Liver (tissue), 9 donors: ENCODE results near the gene GOSR1. TPM values are rescaled to one million over a fixed set of nuclear protein-coding genes. Genes with fewer than 3 reads are reported as not detected.

ENCODE experiments used
- DNase-seq: peaks from one replicate; pipeline ENCODE4 v3.0.0-alpha.2; 2017; ENCODE audit warnings: low spot score
- H3K27ac ChIP-seq, 2 donors: one replicate each; pipeline ENCODE4 v1.7.0; 2013; ENCODE audit warnings: inconsistent platforms in 2 of 2, low read length in 2 of 2, control low read depth in 1 of 2, low read depth in 1 of 2, mild to moderate bottlenecking in 1 of 2
- H3K27me3 ChIP-seq, 4 donors: one replicate each; pipeline versions ENCODE4 v1.6.1 to v1.7.0; 2013; ENCODE audit warnings: low read length in 3 of 4, inconsistent platforms in 1 of 4, mild to moderate bottlenecking in 1 of 4, moderate library complexity in 1 of 4; ENCODE audit not compliant: control insufficient read depth in 4 of 4, insufficient read depth in 4 of 4
- H3K36me3 ChIP-seq, 4 donors: one replicate each; pipeline versions ENCODE4 v1.6.1 to v1.7.0; 2013; ENCODE audit warnings: low read length in 3 of 4, mild to moderate bottlenecking in 3 of 4, low read depth in 1 of 4, moderate library complexity in 1 of 4; ENCODE audit not compliant: control insufficient read depth in 4 of 4, insufficient read depth in 3 of 4
- H3K4me1 ChIP-seq, 4 donors: one replicate each; pipeline versions ENCODE4 v1.6.1 to v1.7.0; 2013; ENCODE audit warnings: low read length in 3 of 4, mild to moderate bottlenecking in 3 of 4, moderate library complexity in 1 of 4; ENCODE audit not compliant: control insufficient read depth in 4 of 4, insufficient read depth in 4 of 4
- H3K4me3 ChIP-seq, 3 donors: one replicate each; pipeline versions ENCODE4 v1.6.1 to v1.7.0; 2013; ENCODE audit warnings: low read length in 3 of 3, control low read depth in 1 of 3, low read depth in 1 of 3, mild to moderate bottlenecking in 1 of 3
- H3K9ac ChIP-seq, 2 donors: one replicate each; pipeline ENCODE4 v1.7.0; 2013; ENCODE audit warnings: low read length in 2 of 2, mild to moderate bottlenecking in 2 of 2, moderate library complexity in 2 of 2, control low read depth in 1 of 2, low read depth in 1 of 2
- H3K9me3 ChIP-seq, 4 donors: one replicate each; pipeline versions ENCODE4 v1.6.1 to v1.7.0; 2013; ENCODE audit warnings: low read length in 3 of 4; ENCODE audit not compliant: control insufficient read depth in 4 of 4
- CTCF ChIP-seq: fragments of 150-350 bp; IDR thresholded peaks from 2 replicates; pipeline ENCODE4 v1.5.1; 2017; ENCODE audit warnings: improper control_type of control experiment, low read depth, low read length; ENCODE audit not compliant: missing input control
- EGR1 ChIP-seq, 2 donors: IDR thresholded peaks; 2 replicates each; pipeline ENCODE4 v1.6.1; 2016 to 2018; ENCODE audit warnings: antibody characterized with exemption in 2 of 2, low read depth in 2 of 2
- FOXA1 ChIP-seq: IDR thresholded peaks from 2 replicates; pipeline ENCODE4 v1.6.1; 2016; ENCODE audit warnings: antibody characterized with exemption
- JUND ChIP-seq, 2 donors: IDR thresholded peaks; 2 replicates each; pipeline ENCODE4 v1.6.1; 2016; ENCODE audit warnings: antibody characterized with exemption in 2 of 2
- NR2F2 ChIP-seq: IDR thresholded peaks from 2 replicates; pipeline ENCODE4 v1.6.1; 2016; ENCODE audit warnings: antibody characterized with exemption
- RAD21 ChIP-seq, 2 donors: IDR thresholded peaks; 2 replicates each; pipeline ENCODE4 v1.6.1; 2016; ENCODE audit warnings: antibody characterized with exemption in 2 of 2, mild to moderate bottlenecking in 2 of 2
- REST ChIP-seq: IDR thresholded peaks from 2 replicates; pipeline ENCODE4 v1.6.1; 2016; ENCODE audit warnings: antibody characterized with exemption, mild to moderate bottlenecking
- SP1 ChIP-seq: IDR thresholded peaks from 2 replicates; pipeline ENCODE4 v1.6.1; 2018; ENCODE audit warnings: antibody characterized with exemption, mild to moderate bottlenecking
- TAF1 ChIP-seq: conservative IDR thresholded peaks from 2 replicates; pipeline ENCODE4 v1.6.1; 2016; ENCODE audit warnings: antibody characterized with exemption, mild to moderate bottlenecking
- YY1 ChIP-seq: IDR thresholded peaks from 2 replicates; pipeline ENCODE4 v1.6.1; 2016; ENCODE audit warnings: antibody characterized with exemption, mild to moderate bottlenecking
- WGBS: extraction: QIAGEN DNeasy Blood & Tissue Kit; methylation state at CpG from one replicate; pipeline ENCODE4 v1.1.7; 2013; 5-methylcytosine and 5-hydroxymethylcytosine counted together
- polyA plus RNA-seq, 2 donors: library from polyadenylated mRNA; stranded (reverse) in 1 of 2; unstranded in 1 of 2; fragments of 200-250 nt in 1 of 2; fragments of >200 nt in 1 of 2; fragmentation: Nextera tagmentation in 1 of 2; extraction: Ambion mirVana in 1 of 2; gene quantifications; one replicate each; pipeline versions ENCODE4 v1.2.1 to v1.2.3, GENCODE V29; 2013 to 2015
- total RNA-seq, 2 donors: library from RNA; depleted of rRNA; stranded (reverse); fragments of >200 nt; gene quantifications; one replicate each; pipeline ENCODE4 v1.2.3, GENCODE V29; 2014
- TF ChIP-seq, protein P1 (sequence below): IDR thresholded peaks from 2 replicates; pipeline ENCODE4 v1.6.1; 2016; ENCODE audit warnings: antibody characterized with exemption
- TF ChIP-seq, protein P2 (sequence below): IDR thresholded peaks from 2 replicates; pipeline ENCODE4 v1.6.1; 2016; ENCODE audit warnings: antibody characterized with exemption
- donor health status: healthy.
- donor health status: healthy.
- donor health status: healthy.
- donor health status: healthy.
- donor health status: healthy.

Gene GOSR1
- total and polyA plus RNA-seq, 4 donors: 15.0 to 40.4 (median 26.3) TPM

DNA sequence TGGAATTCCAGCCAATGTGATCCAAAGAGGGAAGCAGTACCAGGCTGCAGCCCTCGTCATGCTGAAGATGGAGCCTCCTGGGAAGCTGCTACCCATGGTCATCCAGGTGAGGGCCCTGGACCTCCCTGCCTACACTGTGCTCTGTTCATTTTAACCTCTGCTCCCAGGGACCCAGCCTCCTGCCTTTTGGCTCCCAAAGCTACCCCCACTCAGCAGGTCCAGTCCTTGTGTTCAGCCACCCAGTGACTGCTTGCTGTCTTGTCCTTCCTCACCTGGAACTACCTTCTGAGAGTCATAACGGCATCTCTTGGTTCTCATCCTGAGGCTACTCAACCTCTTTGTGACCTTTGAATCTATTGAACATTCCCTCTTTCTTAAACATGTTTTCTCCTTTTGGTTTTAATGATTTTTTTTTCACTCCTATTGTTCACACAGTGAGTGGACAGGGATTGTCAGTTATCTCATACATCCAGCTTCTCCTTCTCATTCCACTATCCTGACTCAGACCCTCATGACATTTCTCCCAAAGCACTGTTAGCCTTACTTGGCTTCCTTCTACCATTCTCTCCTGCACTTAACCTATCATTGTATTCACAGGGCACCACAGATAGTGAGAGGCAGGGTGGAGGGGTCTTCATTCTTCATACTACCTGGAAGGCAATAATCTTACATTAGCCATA, 53.3 kb downstream of the GOSR1 start:
- no peaks in the 10 kb centered on the region for H3K4me1 ChIP-seq
- WGBS: 96% methylated on average over 2 of the region's 2 CpGs

More for the DNA sequence above, 53.3 kb downstream of the GOSR1 start:
- TF ChIP-seq SP1 (no peak), YY1 (no peak), NR2F2 (no peak), REST (no peak), RAD21 (IDR thresholded peaks at IDR 0.05) (no peak), JUND (IDR thresholded peaks at IDR 0.05) (no peak), FOXA1 (no peak), EGR1 (IDR thresholded peaks at IDR 0.05; ENCODE audit: low read depth in 2 of 2) (no peak), CTCF (no peak), TAF1 (no peak)
- TF ChIP-seq, protein P1, sequence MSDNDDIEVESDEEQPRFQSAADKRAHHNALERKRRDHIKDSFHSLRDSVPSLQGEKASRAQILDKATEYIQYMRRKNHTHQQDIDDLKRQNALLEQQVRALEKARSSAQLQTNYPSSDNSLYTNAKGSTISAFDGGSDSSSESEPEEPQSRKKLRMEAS: no peak
- TF ChIP-seq, protein P2, sequence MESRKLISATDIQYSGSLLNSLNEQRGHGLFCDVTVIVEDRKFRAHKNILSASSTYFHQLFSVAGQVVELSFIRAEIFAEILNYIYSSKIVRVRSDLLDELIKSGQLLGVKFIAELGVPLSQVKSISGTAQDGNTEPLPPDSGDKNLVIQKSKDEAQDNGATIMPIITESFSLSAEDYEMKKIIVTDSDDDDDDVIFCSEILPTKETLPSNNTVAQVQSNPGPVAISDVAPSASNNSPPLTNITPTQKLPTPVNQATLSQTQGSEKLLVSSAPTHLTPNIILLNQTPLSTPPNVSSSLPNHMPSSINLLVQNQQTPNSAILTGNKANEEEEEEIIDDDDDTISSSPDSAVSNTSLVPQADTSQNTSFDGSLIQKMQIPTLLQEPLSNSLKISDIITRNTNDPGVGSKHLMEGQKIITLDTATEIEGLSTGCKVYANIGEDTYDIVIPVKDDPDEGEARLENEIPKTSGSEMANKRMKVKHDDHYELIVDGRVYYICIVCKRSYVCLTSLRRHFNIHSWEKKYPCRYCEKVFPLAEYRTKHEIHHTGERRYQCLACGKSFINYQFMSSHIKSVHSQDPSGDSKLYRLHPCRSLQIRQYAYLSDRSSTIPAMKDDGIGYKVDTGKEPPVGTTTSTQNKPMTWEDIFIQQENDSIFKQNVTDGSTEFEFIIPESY: no peak
- Histone ChIP-seq H3K27ac (no peak overlapping the region), H3K9ac (no peak overlapping the region), H3K36me3 (peaks cover 0 to 3% (median under 1%) of the 10 kb centered on the region in 4 donors), H3K9me3 (no peaks in the 10 kb centered on the region), H3K4me3 (no peak overlapping the region), H3K27me3 (no peaks in the 10 kb centered on the region)
- DNase-seq: no peak
